Lung (tissue), 12 donors: ENCODE measurements around the gene RXYLT1. TPM values are rescaled to one million over a fixed set of nuclear protein-coding genes. Genes with fewer than 3 reads are reported as not detected.
"Not testable (repeated sequence)": the region's sequence is repeated elsewhere in the genome, so short reads cannot be mapped to it uniquely, and the experiment has no call there.

ENCODE experiments used
- ATAC-seq: fragments of 200-7000 bp; cut with Tn5 transposase; one replicate; pipeline ENCODE4 v1.9.1; 2020; ENCODE audit warnings: moderate number of reproducible peaks; ENCODE audit not compliant: insufficient read depth, low FRiP score
- DNase-seq, 3 donors: peaks; one replicate each; pipeline ENCODE4 v3.0.0-alpha.2; 2013 to 2017
- H3K27ac ChIP-seq, 2 donors: one replicate each; pipeline ENCODE4 v1.5.1; 2013; ENCODE audit warnings: mild to moderate bottlenecking in 2 of 2, moderate library complexity in 2 of 2, control low read depth in 1 of 2, inconsistent platforms in 1 of 2, low read depth in 1 of 2, low read length in 1 of 2
- H3K27me3 ChIP-seq, 3 donors: one replicate each; pipeline ENCODE4 v1.5.1; 2013; ENCODE audit warnings: low read length in 2 of 3; ENCODE audit not compliant: control insufficient read depth in 3 of 3, insufficient read depth in 3 of 3
- H3K36me3 ChIP-seq, 4 donors: one replicate each; pipeline ENCODE4 v1.5.1; 2013; ENCODE audit warnings: low read length in 4 of 4, mild to moderate bottlenecking in 1 of 4, moderate library complexity in 1 of 4; ENCODE audit not compliant: control insufficient read depth in 4 of 4, insufficient read depth in 4 of 4
- H3K4me1 ChIP-seq, 5 donors: one replicate each; pipeline ENCODE4 v1.5.1; 2013; ENCODE audit warnings: low read length in 5 of 5, mild to moderate bottlenecking in 2 of 5, moderate library complexity in 1 of 5; ENCODE audit not compliant: control insufficient read depth in 5 of 5, insufficient read depth in 5 of 5
- H3K4me3 ChIP-seq: one replicate; pipeline ENCODE4 v1.5.1; 2013; ENCODE audit warnings: mild to moderate bottlenecking, control low read depth, moderate library complexity
- H3K9ac ChIP-seq, 2 donors: one replicate each; pipeline ENCODE4 v1.5.1; 2013; ENCODE audit warnings: low read length in 2 of 2, control low read depth in 1 of 2; ENCODE audit not compliant: insufficient read depth in 1 of 2
- H3K9me3 ChIP-seq, 4 donors: one replicate each; pipeline ENCODE4 v1.5.1; 2013; ENCODE audit warnings: low read length in 3 of 4, mild to moderate bottlenecking in 1 of 4, moderate library complexity in 1 of 4; ENCODE audit not compliant: control insufficient read depth in 4 of 4, insufficient read depth in 3 of 4
- CTCF ChIP-seq: IDR thresholded peaks from 2 replicates; pipeline ENCODE4 v1.5.1; 2012; ENCODE audit warnings: mild to moderate bottlenecking; ENCODE audit errors: control extremely low read depth, extremely low read depth
- WGBS, 2 donors: extraction: QIAGEN DNeasy Blood & Tissue Kit; methylation state at CpG; one replicate each; pipeline ENCODE4 v1.1.7; 2013; 5-methylcytosine and 5-hydroxymethylcytosine counted together
- polyA plus RNA-seq, 2 donors: library from polyadenylated mRNA; stranded (reverse); fragments of 200-250 nt; gene quantifications; one replicate each; pipeline ENCODE4 v1.2.1, GENCODE V29; 2013
- total RNA-seq, 2 donors: library from RNA; depleted of rRNA in 1 of 2; stranded (reverse); fragments of >200 nt in 1 of 2; gene quantifications; one replicate each; pipeline ENCODE4 v1.2.1, GENCODE V29; 2014 to 2021
- donor health status: control.
- donor health status: control.
- donor health status: Bipolar disorder and iron deficiency.
- donor health status: healthy.
- donor health status: DM: yes; HTN: yes; CAD: no.

RXYLT1 gene
- total and polyA plus RNA-seq, 4 donors, result 8.0 to 14.9 (median 12.4) TPM

DNA sequence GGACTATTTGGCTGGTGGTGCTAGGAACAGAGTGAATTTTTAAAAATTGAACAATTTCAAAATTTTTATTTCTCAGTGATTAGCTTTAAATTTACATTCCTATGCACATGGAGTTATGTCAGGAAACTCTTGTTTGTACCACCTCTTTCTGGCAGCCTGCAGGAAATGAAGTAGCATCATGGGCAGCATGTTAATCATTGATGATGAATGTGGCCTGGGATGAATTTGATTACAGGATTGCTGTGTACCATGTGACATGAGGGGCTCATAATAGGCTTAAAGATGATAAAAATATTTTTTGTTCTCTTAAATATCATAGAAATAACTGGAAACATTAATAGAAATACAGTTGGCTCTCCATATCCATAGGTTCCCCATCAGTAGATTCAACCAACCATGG, 32.6 kb upstream of the RXYLT1 start:
- H3K27me3 ChIP-seq, H3K36me3 ChIP-seq, H3K9me3 ChIP-seq, H3K4me1 ChIP-seq, H3K27ac ChIP-seq, H3K9ac ChIP-seq, H3K4me3 ChIP-seq, DNase-seq, ATAC-seq: not testable (repeated sequence)

GRCh38 chr12:63747553-63747952, 32.2 kb upstream of the RXYLT1 start:
- H3K27ac ChIP-seq, result no peak overlapping the region
- H3K4me1 ChIP-seq, result peaks cover 0 to 3% (median 0%) of the 10 kb centered on the region in 5 donors
- ATAC-seq (no peak), DNase-seq (no peak)
- H3K4me3 ChIP-seq, result no peak overlapping the region
- no peak overlapping the region for H3K9ac ChIP-seq
- H3K36me3 ChIP-seq, result no peaks in the 10 kb centered on the region
- H3K9me3 ChIP-seq, result no peaks in the 10 kb centered on the region
- no peak for TF ChIP-seq CTCF
- 88 to 89% methylated on average over 5 of the region's 5 CpGs for WGBS, 2 donors
- no peaks in the 10 kb centered on the region for H3K27me3 ChIP-seq

- no peaks in the 10 kb centered on the region for H3K36me3 ChIP-seq
- no peak overlapping the region for H3K27ac ChIP-seq
- H3K9ac ChIP-seq, result no peak overlapping the region
- ATAC-seq (no peak), DNase-seq (peak in 2 of 3 donors; percentile 3 to 4)
- 9 to 15% methylated on average over 2 of the region's 2 CpGs for whole genome bisulfite sequencing, 2 donors
- H3K27me3 ChIP-seq, result no peaks in the 10 kb centered on the region
- H3K9me3 ChIP-seq, result no peaks in the 10 kb centered on the region
- no peak for TF ChIP-seq CTCF
- peaks cover 0 to 1% (median 0%) of the 10 kb centered on the region in 5 donors for H3K4me1 ChIP-seq
- H3K4me3 ChIP-seq, result no peak overlapping the region
Observed at GRCh38 chr12:63752283-63752682, 27.4 kb upstream of the RXYLT1 start.

DNA sequence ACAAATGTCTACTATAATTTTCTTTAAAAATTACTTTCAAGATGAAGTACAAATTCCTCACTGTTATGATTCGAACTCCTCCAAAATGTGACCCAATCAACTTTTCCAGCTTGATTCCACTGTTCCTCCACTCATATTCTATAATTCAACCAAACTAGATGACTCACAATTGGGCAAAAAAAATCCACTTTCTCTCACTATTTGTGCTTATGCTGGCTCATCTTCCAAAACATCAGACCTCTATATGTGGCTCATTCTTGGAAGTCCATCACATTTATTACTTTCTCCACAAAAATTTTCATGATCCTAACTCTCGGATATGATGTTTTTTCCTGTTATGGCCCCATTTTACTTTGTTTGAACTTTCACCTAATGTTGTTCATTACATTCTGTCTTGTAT, 26.9 kb upstream of the RXYLT1 start:
- H3K27me3 ChIP-seq, result no peaks in the 10 kb centered on the region
- 87 to 88% methylated on average over 2 of the region's 2 CpGs for WGBS, 2 donors
- DNase-seq (no peak), ATAC-seq (no peak)
- TF ChIP-seq CTCF, result no peak
- peaks cover 0 to 1% (median 0%) of the 10 kb centered on the region in 5 donors for H3K4me1 ChIP-seq
- no peak overlapping the region for H3K27ac ChIP-seq
- H3K9ac ChIP-seq, result no peak overlapping the region
- no peaks in the 10 kb centered on the region for H3K9me3 ChIP-seq
- no peaks in the 10 kb centered on the region for H3K36me3 ChIP-seq
- H3K4me3 ChIP-seq, result no peak overlapping the region
